ENCODE results near the gene DAND5.

The DAND5 gene

DNA sequence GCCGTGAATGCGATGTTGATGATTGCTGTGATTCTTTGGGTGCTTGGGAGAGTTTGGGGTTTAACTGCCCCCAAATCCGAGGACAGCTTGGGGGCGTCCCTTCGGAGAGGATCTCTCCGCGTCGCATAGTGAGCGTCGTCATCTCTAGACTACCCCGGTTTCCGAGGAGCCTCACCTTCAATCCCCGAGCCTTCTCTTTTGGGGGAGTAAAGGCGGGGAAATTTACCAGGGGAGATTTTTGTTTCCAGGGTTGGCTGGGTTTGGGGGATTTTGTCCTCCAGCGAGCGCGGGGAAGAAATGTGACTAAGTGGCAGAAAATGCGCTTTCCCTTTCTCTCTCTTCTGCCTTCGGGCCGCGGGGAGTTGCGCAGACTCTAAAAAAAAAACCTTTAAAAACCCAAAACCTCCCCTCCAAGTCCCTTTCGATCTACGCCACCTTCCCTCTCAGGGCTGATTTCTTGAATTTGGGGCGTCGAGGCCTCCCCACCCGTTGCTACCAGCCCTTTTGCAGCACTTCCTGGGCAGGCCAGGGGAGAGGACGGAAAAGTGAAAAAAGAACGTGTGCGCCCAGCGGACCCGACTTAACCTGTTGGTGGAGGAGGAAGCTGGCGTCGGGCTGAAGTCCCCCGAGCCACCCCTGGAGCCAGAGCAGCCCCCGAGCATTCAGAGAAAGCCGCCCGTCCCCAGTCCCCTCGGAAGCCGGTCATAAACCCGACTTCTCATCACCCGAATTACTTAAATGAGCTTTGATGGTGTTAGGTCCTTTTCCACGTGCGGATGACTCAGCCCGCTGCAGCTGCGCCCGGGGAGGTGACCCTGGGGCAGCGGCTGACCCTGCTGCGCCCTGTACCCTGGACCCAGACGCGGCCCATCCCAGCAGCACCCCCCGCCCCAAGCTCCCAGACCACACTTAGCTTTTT lies 43.6 kb downstream of the DAND5 start:
- H3K9ac ChIP-seq = peak overlapping the region; percentile 78
- peaks cover 11% of the 10 kb centered on the region for H3K36me3 ChIP-seq
- H3K4me2 ChIP-seq = peak overlapping the region; percentile 94
- H3K27ac ChIP-seq = peak overlapping the region; percentile 87
- peak overlapping the region; percentile 61 for H3K4me3 ChIP-seq
- no peak for TF ChIP-seq Cebpa-rat (IDR thresholded peaks at IDR 0.05)
- H3K9me3 ChIP-seq = no peaks in the 10 kb centered on the region
- peaks cover 93% of the 10 kb centered on the region for H3K4me1 ChIP-seq
- peaks cover 100% of the 10 kb centered on the region for H4K20me1 ChIP-seq
- peaks cover 100% of the 10 kb centered on the region for H3K27me3 ChIP-seq

DNA sequence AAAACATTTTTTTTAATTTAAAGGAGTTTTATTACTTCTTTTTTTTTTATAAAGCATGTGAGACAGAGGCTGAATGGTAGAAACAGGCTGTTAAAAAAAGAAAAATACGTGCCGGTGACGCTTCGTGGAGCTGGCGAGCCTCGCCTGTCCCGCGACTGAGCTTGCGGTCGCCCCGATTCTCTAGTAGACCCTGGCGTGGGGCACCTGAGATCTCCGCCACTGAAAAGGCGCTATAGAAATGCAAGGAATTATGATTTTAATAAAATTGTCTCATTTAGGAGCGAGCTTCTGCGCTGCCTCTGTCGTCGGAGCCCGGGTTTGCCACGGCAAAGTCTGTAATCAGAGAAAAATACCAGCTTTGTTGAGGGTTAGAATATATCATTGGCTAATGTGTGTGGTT lies 44.3 kb downstream of the DAND5 start:
- peak overlapping the region; percentile 61 for H3K4me3 ChIP-seq
- H3K36me3 ChIP-seq = peaks cover 4% of the 10 kb centered on the region
- no peaks in the 10 kb centered on the region for H3K9me3 ChIP-seq
- H4K20me1 ChIP-seq = peaks cover 99% of the 10 kb centered on the region
- peak overlapping the region; percentile 94 for H3K4me2 ChIP-seq
- peaks cover 93% of the 10 kb centered on the region for H3K4me1 ChIP-seq
- peak overlapping the region; percentile 87 for H3K27ac ChIP-seq
- H3K9ac ChIP-seq = peak overlapping the region; percentile 78
- no peak for TF ChIP-seq Cebpa-rat (IDR thresholded peaks at IDR 0.05)
- peaks cover 94% of the 10 kb centered on the region for H3K27me3 ChIP-seq

GRCh38 chr19:13014101-13014920 lies 44.9 kb downstream of the DAND5 start:
- Histone ChIP-seq H3K27ac (peak overlapping the region; percentile 87), H3K9me3 (no peaks in the 10 kb centered on the region), H3K27me3 (peaks cover 88% of the 10 kb centered on the region), H3K4me3 (peak overlapping the region; percentile 61), H3K4me2 (peak overlapping the region; percentile 94), H3K9ac (peak overlapping the region; percentile 78), H3K36me3 (no peaks in the 10 kb centered on the region), H3K4me1 (peaks cover 97% of the 10 kb centered on the region), H4K20me1 (peaks cover 99% of the 10 kb centered on the region)
- no peak for TF ChIP-seq Cebpa-rat (IDR thresholded peaks at IDR 0.05)

DNA sequence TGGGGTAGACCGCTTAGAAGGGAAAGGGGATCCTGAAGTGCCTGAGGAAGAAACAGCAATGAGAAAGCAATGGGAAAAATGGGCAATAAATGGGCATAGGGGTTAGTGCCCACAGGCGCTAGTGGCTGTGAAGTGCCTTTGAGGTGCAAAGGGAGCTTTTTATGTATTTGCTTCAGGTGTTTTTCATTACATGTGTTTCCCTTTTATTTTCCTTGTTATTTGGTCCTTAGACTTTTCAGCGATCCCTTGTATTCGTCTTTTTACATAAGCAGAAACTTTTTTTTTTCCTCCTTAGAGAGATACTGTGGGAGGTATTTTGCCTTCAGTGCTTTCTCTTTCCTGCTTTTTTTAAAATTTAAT lies 45.5 kb downstream of the DAND5 start:
- no peak for TF ChIP-seq Cebpa-rat (IDR thresholded peaks at IDR 0.05)
- Histone ChIP-seq H3K4me2 (peak overlapping the region; percentile 94), H3K9me3 (no peaks in the 10 kb centered on the region), H3K27ac (peak overlapping the region; percentile 87), H3K4me3 (peak overlapping the region; percentile 61), H4K20me1 (peaks cover 99% of the 10 kb centered on the region), H3K36me3 (no peaks in the 10 kb centered on the region), H3K4me1 (peaks cover 97% of the 10 kb centered on the region), H3K27me3 (peaks cover 84% of the 10 kb centered on the region), H3K9ac (peak overlapping the region; percentile 78)

DNA sequence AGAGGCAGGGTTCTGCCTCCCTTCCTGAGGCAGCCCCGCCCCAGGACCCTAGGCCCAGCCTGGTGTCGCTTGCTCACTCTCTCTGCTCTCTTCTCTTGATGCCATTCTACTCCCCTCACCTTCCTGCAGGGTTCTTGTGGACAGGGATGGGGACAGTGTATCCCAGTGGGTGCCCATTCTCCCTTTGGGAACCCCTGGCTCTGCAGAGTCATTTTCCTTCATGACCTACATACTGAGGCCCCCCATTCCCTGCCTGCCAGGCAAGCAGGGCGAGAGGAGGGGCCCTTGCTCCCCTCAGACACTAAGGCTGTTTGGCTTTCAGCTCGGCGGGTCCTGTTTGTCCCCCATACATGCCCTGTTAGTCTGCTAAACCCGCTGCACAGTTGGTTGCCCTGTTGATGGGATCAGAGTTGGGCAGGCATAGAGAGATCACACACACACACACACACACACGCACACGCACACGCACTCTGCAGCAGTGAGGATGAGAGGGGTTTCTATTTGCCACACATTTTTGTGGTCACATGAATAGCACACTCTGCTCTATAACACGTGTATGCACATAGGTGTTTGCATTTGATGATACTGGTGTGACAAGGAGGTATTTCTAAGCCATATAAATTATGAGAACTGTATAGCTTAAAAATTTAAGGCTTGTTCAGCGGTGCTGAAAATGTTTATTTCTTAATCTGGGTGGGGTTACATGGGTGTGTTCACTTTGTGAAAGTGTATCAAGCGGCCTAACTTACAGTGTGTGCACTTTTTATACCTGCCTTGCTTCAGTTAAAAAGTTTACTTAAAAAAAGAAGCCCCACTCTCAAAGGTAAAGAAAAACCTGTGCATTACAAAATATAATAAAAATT lies 46.2 kb downstream of the DAND5 start:
- H3K4me3 ChIP-seq = peak overlapping the region; percentile 30; the same call in 1 of the 2 replicates
- peaks cover 97% of the 10 kb centered on the region for H3K4me1 ChIP-seq
- H3K9me3 ChIP-seq = no peaks in the 10 kb centered on the region
- H3K4me2 ChIP-seq = peak overlapping the region; percentile 94
- H4K20me1 ChIP-seq = peaks cover 99% of the 10 kb centered on the region
- H3K36me3 ChIP-seq = no peaks in the 10 kb centered on the region
- H3K9ac ChIP-seq = peak overlapping the region; percentile 52; the same call in 1 of the 2 replicates
- H3K27me3 ChIP-seq = peaks cover 84% of the 10 kb centered on the region
- H3K27ac ChIP-seq = peak overlapping the region; percentile 87; the same call in 1 of the 2 replicates
- no peak for TF ChIP-seq Cebpa-rat (IDR thresholded peaks at IDR 0.05)

GRCh38 chr19:13016245-13016627 lies 46.9 kb downstream of the DAND5 start:
- H3K27ac ChIP-seq = peak overlapping the region; percentile 87; the same call in 1 of the 2 replicates

GRCh38 chr19:13016628-13017305 lies 47.4 kb downstream of the DAND5 start:
- peak overlapping the region; percentile 94 for H3K4me2 ChIP-seq
- no peaks in the 10 kb centered on the region for H3K9me3 ChIP-seq
- H4K20me1 ChIP-seq = peaks cover 97% of the 10 kb centered on the region
- H3K4me1 ChIP-seq = peaks cover 97% of the 10 kb centered on the region
- TF ChIP-seq Cebpa-rat (IDR thresholded peaks at IDR 0.05) = no peak
- peak overlapping the region; percentile 58 for H3K9ac ChIP-seq
- no peaks in the 10 kb centered on the region for H3K36me3 ChIP-seq
- peak overlapping the region; percentile 41 for H3K27ac ChIP-seq
- no peak overlapping the region for H3K4me3 ChIP-seq
- peaks cover 81% of the 10 kb centered on the region for H3K27me3 ChIP-seq

More at GRCh38 chr19:13016245-13016627, 46.9 kb downstream of the DAND5 start:
- Histone ChIP-seq H3K4me3 (no peak overlapping the region), H3K9ac (no peak overlapping the region), H3K4me2 (peak overlapping the region; percentile 94), H3K27me3 (peaks cover 82% of the 10 kb centered on the region), H3K4me1 (peaks cover 97% of the 10 kb centered on the region), H3K36me3 (no peaks in the 10 kb centered on the region), H4K20me1 (peaks cover 97% of the 10 kb centered on the region), H3K9me3 (no peaks in the 10 kb centered on the region)
- no peak for TF ChIP-seq Cebpa-rat (IDR thresholded peaks at IDR 0.05)

DNA sequence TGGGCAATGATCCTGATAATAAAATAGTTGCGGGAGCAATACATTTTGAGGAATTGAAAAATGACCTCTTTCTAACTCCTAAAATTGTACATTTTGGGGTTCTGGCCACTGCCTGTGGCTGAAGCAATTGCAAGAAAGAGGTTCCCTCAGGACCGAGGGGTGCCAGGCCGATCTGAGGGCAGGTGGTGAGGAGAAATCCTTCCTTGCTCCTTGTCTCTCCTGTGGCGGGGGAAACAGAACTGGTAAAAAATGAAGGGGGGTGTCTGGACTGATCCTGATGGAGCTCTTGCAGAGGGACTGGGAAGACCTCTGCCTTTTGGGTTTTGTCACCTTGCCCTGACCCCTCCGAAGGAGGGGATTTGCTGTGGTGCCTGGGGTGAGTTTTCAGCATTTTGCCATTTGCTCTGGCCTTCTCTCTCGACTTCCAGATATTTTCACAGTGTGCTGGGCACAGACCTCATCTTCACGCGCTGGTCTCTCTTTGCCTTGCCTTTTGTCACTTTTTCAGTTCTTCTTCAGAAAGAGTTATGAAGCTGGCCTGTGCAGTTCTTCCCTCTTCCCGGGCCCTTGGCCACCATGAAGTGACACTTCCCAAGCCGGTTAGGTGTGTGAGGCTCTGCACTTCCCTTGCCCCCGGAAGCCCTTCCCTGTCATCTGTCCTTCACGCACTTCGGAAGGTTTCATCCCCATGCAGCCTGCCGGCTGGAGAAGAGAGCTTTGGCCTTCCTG lies 48.1 kb downstream of the DAND5 start:
- Histone ChIP-seq H3K4me1 (peaks cover 97% of the 10 kb centered on the region), H3K4me2 (peak overlapping the region; percentile 94), H3K27ac (peak overlapping the region; percentile 41), H3K36me3 (no peaks in the 10 kb centered on the region), H4K20me1 (peaks cover 96% of the 10 kb centered on the region), H3K4me3 (no peak overlapping the region), H3K9ac (peak overlapping the region; percentile 58; the same call in 1 of the 2 replicates), H3K27me3 (peaks cover 74% of the 10 kb centered on the region), H3K9me3 (no peaks in the 10 kb centered on the region)
- no peak for TF ChIP-seq Cebpa-rat (IDR thresholded peaks at IDR 0.05)
